Left ventricle myocardium superior (tissue), 1 donor: Measurements from ENCODE around the gene CAMK2D. TPM values are rescaled to one million over a fixed set of nuclear protein-coding genes. Genes with fewer than 3 reads are reported as not detected.

Experiments
- ATAC-seq: fragments of 200-7000 bp; cut with Tn5 transposase; one replicate; pipeline ENCODE4 v1.9.1; 2020; ENCODE audit warnings: mild to moderate bottlenecking, moderate library complexity
- DNase-seq: peaks from one replicate; pipeline ENCODE4 v3.0.0-alpha.2; 2020
- intact Hi-C: fragments of 100-400 bp; cut with micrococcal nuclease; formaldehyde crosslinking; loops from one replicate; pipeline ENCODE4 v1.11.0; 2022
- total RNA-seq: library from RNA; stranded (reverse); fragmentation: NEBNext Ultra II Directional; extraction: Animal tissue kit (Norgen Biotek cat#: 25700); gene quantifications from one replicate; pipeline ENCODE4 v1.2.1, GENCODE V29; 2021
- donor health status: DM: no; HTN: yes; CAD: no; lungs with severe emphysema.

CAMK2D gene
- total RNA-seq, 1 donor from 2014 or later, result 232 TPM

DNA sequence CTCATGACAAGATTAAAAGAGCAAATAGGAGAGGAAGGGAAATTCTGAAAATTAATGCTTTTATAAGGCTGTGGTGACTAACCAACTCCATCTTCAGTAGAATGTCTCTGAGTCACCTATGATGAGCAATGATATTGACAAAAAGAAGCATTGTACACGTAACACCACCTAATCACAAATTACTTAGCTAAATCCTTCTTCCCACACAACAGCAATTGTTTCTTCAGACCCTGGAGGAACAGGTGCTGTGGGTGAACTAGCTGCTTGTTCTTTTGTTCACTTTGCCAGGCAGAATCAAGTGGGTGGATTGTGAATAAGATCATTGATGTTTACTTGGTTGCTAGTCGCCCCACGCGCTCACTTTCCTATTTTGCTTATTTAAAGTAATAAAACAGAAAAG, 315.5 kb downstream of the CAMK2D start:
- intact Hi-C loops, result no loop called here
- no peak for DNase-seq
- no peak for ATAC-seq

DNA sequence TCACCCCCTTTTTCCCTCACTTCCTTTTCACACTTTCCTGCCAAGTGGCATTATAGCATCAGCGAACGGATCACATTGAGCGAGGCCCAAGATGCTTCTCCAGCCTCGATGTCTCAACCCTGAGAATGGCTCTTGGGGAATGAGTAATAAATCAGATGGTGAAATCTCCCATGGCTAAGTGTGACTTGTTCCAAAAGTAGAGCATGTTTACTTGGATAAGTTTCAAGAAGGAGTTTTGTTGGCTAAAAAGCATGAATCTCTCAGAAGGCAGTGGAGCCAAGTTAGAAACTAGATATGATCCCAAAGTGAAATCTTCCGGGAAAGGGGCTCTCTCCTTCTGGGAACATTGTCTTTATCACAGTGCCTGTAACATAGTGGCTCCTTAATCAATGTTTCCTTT, 316.3 kb downstream of the CAMK2D start:
- peak; percentile 88 for ATAC-seq
- intact Hi-C loops, result no loop called here
- DNase-seq, result peak; percentile 38

DNA sequence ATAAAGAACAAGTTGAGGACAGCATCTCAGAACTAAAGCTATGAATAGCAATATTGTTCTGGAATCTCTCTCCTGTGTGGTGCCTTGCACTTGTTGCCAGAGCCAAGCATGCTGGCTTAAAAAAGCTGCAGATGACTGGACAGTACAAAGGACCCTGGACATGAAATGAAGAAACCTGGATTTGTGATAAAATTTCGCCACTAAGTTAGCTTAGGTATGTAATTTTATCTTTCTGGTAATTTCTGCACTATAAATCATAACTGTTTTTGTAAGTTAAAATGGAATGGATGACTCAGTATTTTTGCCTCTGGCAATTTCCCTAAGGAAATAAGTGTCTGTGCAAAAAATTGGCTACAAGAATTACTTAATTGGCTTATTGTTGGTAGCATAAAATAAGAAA, 317.2 kb downstream of the CAMK2D start:
- ATAC-seq (peak; percentile 61), DNase-seq (no peak)
- intact Hi-C loops, result no loop called here

DNA sequence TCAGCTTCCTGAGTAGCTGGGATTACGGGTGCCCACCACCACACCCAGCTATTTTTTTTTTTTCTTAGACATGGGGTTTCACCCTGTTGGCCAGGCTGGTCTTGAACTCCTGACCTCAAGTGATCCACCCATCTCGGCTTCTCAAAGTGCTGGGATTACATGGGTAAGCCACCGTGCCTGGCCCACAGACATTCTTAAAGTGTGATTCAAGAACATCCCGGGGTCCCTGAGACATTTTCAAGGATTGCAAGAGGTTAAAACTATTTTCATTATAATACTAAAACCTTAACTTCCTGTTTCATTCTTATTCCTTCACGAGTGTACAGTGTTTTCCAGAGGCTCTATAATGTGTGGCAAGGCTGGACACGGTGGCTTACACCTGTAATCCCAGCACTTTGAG, 318.7 kb downstream of the CAMK2D start:
- DNase-seq, result no peak
- intact Hi-C loops, result no loop called here

DNA sequence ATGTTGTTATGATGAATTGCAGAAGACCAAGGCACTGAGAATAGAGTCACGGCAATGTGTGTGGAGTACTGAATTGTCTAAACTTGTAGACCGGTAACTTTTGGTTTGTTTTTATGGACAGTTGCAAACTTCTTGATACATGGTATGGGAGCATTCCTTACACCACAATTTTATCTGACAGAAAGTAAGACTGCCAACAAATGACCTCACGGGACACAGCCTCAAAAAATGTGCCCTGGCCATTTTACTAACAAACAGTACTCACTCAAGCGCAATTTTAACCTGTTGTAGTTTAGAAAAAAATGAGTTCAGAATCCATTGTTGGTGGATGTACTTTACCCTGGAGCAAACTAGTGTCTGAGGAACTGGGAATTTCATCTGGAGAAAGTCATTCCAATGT, 321.2 kb downstream of the CAMK2D start:
- intact Hi-C loops, result no loop called here
- ATAC-seq (no peak), DNase-seq (no peak)

More for the DNA sequence above, 318.7 kb downstream of the CAMK2D start:
- ATAC-seq, result no peak

DNA sequence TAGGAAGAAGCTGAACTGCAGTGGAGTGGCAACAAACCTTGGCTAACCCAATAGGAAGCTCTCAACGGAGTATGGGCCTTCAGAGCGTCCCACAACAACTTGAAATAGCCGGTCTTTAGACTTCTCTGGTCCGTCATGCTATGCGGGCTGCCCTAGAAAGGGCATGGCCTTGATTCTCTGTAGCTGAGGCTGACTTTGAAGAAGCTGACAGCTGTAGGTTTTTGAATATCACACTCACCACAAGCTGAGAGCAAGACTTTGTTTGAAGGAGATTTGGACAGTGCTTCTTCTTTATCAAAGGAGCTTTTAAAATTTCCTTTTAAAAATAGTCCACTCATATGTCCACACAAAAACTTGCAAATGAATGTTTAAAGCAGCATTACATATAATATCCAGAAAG, 322.9 kb downstream of the CAMK2D start:
- intact Hi-C loops, result no loop called here

DNA sequence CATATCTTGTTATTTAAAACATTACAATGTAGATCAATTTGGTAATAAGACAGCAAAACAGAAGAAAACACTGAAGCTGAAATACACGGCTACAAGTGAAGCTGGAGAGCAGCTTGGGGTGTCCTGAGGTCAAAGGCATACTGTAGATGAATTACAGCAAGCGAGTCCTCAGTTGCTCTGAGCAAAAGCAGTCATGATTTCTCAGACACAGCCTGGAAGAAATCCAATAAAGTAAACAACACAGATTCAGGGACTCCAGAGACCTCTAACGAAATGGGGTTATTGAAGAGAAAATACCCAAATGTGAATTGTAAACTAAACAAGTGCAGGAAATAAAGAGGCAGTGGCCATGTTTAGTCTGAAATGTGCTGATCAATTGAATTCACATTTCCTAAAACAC, 324.4 kb downstream of the CAMK2D start:
- intact Hi-C loops, result no loop called here
- DNase-seq (no peak), ATAC-seq (peak; percentile 49)

More for the DNA sequence above, 322.9 kb downstream of the CAMK2D start:
- ATAC-seq, result no peak
- DNase-seq, result no peak

DNA sequence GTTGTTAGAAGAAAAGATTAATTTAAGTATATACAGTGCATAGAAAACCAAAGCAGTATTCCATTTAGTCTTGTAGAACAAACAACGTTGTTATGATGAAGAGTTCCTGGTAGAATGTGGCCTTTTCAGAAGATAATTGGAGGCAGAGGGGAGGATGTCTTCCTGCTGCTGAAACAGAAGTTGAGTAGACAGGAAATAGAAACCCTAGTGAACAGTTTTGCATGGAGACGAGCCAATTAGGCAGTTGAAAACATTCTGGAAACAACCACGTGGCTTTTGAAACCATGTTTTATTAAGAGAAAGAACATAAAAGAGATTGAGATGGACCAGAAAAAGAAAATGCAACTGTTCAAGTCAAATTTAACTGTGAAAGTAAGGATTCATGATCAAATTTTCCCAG, 325.2 kb downstream of the CAMK2D start:
- ATAC-seq (peak; percentile 76), DNase-seq (no peak)

DNA sequence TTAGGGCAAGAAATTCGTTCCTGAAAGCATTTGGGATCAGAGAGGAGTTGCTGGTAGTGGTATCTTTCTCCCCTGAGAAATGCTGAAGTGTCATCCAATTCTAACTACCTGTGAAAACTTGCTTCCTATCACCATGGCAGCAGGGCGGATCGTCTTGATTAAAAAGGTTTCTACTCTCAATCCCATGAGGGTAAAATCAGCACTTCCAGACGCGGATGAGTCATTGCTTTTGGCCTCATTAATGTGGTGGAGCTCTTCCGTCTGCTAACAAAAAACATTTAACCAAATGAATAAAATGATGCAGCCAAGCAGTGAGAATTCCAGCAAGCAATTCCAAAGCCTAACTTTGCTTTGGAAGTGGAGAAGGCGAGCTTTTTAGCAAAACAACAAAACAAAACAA, 325.6 kb downstream of the CAMK2D start:
- intact Hi-C loops, result no loop called here
- ATAC-seq, result peak; percentile 83
- DNase-seq, result peak; percentile 30

More for the DNA sequence above, 325.2 kb downstream of the CAMK2D start:
- intact Hi-C loops, result no loop called here

DNA sequence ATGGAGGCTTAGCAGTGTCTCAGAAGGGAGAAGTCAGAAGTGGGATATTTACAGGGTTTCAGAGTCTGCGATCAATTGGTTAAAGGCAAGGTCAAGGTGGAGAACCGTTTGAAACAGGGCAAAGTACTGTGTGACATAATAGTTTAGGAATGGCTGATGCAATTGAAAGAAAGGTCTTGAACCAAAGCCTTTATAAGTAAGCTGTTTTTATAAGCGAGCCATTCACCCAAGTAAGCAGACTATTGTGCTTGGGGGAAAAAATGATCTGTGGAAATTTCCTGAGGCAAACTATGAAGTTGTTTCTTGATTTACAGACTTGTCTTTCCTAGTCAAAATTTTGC, 327.3 kb downstream of the CAMK2D start:
- ATAC-seq (no peak), DNase-seq (no peak)
- intact Hi-C loops, result no loop called here

DNA sequence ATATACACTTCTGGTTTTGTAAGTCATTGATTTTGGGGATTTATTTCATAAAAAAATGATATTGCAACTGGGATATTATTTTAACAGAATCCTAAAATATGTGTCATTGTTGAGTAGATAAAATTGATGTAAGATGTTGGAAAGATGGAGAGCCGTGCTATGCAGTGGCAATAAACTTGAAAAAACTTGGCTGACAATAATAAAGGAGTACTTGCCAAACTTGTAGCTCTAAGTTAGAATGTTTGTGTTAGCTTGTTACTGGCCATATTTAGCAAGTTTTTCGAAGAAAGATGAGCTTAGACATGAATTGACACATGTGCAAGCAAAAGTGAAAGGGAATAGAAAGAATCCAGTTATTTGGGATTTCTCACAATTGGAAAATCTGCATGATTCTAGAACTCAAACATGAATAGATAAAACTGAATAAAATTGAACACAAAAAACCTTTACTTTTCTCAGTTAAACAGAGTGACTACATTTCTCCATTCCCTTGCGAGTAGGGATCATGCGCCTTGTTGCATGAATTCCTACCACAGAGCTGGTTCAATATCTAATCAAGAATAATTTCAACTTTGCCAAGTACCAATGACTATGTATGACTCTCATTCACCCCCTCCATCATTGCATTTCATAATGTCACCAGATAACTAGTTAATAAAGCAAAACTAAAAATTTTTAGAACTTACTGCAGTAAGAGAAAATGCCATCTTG, 327.8 kb downstream of the CAMK2D start:
- ATAC-seq (no peak), DNase-seq (no peak)
- intact Hi-C loops, result no loop called here

DNA sequence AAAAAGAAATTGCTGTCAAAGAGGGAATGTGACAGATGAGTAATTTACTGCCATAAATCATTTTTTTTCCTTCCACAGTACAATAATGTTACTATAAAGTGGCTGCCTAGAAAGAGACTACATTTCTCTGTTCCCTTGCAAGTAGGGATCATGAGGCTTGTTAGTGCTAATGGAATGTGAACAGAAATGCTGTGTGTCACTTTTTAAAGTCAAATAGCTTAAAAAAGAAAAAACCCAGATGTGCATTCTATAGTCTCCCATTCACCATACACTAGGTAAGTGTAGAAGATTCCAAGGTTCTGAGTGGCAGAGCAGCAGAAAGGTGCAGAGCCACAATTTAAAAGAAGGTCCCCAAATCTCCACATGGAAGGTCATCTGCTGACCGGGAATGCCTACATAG, 328.4 kb downstream of the CAMK2D start:
- intact Hi-C loops, result no loop called here
- ATAC-seq (no peak), DNase-seq (no peak)

DNA sequence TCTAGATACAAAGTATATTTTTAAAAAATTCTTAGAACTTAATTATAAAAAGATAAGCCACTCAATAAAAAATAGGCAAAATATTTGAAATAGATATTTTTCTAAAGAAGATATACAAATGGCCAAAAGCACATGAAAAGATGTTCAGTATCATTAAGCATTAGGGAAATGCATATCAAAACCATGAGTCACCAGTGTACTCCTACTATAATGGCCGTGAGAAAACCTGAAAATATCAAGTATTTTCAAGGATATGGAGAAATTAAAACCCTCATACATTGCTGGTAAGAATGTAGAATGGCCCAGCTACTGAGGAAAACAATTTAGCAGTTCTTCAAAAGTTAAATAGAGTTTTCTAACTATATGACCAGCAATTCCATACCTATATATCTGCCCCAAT, 337.9 kb downstream of the CAMK2D start:
- ATAC-seq, result no peak
- intact Hi-C loops, result no loop called here
- DNase-seq, result no peak

DNA sequence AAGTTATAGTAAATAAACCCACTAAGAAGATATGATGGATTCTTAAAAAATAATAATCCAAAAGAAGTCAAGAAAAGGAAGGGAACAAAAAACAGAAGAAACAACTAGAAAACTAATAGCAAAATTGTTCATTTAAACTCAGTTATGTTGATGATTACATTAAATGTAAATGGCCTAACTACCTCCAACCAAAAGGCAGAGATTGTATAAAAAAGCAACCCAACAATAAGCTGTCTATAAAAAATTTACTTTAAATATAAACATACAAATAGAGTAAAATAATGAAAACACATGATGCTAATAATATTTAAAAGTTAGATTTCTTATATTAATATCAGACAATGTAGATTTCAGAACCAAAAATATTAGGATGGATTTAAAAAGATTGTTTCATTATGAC, 340.6 kb downstream of the CAMK2D start:
- intact Hi-C loops, result no loop called here
- DNase-seq (no peak), ATAC-seq (no peak)

DNA sequence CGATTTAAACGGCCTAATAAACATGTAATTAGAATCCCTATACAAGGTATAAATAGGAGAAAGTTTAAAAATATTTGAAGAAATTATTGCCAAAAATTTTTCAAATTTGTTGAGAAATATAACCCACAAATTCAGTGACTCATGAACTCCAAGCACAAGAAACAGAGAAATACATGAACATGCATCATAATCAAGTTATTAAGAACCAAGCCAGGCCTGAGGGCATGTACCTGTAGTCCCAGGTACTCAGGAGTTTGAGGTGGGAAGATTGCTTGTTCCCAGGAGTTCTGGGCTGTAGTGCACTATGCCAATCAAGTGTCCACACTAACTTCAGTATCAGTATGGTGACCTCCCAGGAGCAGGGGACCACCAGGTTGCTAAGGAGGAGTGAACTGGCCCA, 341.9 kb downstream of the CAMK2D start:
- intact Hi-C loops, result no loop called here
- ATAC-seq, result no peak
- DNase-seq, result no peak

DNA sequence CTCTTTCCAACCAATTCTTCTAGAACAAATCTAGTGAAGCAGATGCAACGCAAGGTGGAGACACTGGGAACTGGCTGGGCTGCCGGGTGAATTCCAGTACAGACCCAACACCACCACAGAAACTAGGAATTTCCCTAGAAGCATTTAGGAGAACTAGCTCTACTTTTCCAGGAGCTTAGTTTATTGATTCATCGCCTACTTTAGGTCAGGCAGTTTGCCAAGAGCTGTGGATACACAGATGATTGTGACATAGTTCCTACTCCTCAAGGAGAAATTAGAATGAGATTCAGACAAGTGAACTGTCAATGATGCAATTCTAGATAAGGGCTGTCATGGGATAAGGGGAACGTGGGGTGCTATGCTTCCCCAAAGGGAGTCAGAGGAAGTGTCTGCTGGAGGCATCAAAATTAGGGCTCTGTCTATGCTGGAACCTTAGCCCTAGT, 350.0 kb downstream of the CAMK2D start:
- peak; percentile 42 for ATAC-seq
- DNase-seq, result no peak
- intact Hi-C loops, result no loop called here

DNA sequence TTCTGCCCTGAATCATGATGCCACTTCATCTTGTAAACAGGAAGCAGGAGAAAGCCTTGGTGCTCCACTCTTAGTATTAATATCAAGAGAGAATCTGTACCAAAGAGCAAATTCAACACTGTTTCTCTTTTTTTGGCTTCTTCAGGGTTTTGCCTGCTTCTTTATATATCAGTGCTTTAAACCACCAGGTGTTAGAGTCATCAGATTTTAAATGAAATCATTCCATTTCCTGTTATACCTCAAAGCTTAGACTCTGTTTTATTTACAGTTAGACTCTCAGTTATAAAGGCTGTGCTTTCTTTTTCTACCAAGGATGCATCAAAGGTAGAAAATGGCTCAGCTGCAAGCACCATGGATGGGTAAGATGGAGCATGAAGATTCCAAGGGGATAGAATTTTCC, 350.9 kb downstream of the CAMK2D start:
- DNase-seq (no peak), ATAC-seq (no peak)
- intact Hi-C loops, result no loop called here

DNA sequence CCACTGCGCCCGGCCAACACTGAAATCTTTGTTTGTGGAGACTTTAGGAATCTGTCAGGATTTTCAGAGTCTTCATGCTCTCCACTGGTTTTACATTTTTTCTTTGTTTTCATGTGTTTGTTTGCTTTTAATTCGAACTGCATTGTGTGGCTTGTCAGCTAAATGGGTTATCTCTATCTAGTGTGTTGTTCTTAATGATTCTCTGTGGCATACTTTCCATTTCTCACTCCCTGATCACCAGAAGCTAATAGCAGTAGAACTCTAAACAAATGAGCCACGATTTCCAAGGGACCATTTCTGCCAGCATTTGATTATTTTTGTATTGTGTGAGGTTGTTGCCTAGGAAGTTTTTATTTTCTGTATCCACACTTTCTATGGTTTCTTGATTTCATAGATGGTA, 352.4 kb downstream of the CAMK2D start:
- intact Hi-C loops, result no loop called here
- ATAC-seq (no peak), DNase-seq (no peak)

DNA sequence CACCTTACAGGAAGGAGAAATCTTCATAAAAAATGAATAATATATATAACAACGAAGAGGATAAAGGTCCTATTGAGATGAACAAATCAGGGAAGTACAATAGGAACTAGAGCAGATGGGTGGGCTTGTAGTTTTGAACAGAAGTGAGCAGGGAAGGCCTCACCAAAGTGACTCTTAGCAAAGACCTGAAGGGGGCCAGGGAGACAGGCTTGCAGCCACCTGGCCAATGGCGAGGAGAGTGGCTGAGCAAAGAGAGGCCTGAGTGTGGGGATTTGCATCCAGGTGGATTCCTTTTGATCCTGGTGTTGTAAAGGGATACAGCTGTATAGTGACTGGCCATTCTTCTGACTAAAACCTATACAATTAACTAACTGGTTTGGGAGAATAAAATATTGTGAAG, 354.1 kb downstream of the CAMK2D start:
- ATAC-seq (no peak), DNase-seq (no peak)
- intact Hi-C loops, result no loop called here

DNA sequence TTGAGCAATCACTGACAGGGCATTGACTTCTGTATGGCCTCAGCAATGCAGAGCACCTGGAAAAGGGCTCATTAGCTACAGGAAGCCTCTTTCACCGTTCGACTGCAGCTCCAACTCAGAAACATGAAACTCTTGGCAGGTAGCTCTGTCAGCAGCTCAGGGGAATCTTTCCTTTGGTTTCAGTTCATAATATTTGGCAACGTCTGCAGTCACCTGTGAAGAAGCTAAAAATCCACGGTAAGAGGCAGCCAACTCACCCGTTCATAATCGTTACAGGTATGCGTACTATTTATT, 354.9 kb downstream of the CAMK2D start:
- no peak for ATAC-seq
- DNase-seq, result no peak
- intact Hi-C loops, result no loop called here

DNA sequence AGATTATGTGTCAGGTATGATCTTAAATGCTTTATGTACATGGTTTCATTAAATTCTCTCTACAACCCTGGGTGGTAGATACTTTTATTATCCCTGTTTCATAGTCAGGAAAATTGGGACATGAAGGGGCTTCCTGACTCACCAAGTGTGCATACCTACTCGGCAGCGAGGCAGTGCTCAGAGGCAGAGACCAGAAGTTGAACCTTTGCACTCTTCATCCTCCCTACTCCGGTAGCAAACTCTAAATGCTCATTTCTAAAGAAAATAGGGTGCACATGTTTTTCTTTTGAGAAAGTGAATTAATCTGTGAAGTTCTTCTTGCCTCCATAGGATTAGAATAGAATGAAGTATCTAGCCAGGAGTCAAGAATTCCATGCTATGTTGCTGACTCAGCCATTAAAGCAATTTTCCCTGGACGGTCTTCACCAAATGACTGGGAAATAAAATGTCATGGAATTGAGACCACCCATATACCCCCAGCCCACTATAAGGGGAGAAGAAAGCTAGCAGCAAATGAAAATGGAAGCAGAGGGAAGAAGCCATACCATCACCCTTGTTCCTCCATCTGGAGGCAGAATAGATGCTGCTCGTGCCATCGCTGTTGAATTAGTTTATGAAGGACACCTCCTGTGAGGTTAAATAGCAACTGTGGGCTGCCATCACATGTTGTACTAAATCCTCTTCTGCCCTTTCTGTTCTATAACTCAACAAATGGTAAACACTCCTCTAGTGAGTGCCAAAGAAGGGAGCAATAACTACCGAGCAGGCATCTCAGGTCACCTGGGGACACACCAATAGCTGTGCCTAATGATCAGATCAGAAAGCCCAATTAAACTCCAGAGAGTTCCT, 355.4 kb downstream of the CAMK2D start:
- DNase-seq (no peak), ATAC-seq (no peak)
- intact Hi-C loops, result no loop called here
